ENCODE data around the gene CCNT2.
"Not testable (repeated sequence)": the region's sequence is repeated elsewhere in the genome, so short reads cannot be mapped to it uniquely, and the experiment has no call there.

Gene CCNT2

DNA sequence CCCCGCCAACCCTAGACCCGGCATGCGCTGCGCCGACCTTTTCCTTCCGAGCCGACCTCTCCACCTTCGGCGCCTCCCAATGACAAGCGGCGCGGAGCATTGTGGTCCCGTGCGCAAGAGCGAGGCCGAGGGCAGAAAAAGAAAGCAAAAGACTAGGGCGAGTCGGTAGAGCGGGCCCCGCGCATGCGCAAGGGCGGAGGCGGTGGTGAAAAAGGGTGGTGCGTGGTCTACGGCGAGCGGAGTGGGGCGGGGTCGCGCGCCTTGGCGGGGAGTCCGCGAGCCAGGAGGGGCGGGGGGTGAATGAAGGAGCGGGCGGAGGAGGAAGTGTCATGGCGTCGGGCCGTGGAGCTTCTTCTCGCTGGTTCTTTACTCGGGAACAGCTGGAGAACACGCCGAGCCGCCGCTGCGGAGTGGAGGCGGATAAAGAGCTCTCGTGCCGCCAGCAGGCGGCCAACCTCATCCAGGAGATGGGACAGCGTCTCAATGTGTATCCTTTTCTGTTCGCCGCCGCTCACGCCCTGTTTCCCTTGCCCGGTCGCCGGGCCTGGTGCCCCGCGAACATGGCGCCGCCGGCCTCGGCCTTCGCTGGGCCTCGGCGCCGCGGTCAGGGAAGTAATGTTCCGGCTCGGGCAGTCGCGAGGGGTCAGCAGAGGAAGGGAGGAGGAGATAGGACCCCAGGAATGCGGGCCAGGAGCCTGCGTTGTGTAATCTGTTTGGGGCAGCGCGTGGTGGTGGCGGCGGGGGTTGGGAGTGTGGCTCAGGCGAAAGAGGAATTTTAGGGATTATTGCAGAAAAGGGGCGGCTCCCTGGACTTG, at the start of gene CCNT2:
Gene CCNT2 (plus strand): TSS at position 297 of the 815 bp plus-strand sequence. CDS start 33 bp downstream, at position 330.
- no peaks in the 10 kb centered on the region for H3K27me3 ChIP-seq (ENCODE audit: insufficient read depth, low read length)
- H3K36me3 ChIP-seq (ENCODE audit: insufficient read depth, low read length): peaks cover 2% of the 10 kb centered on the region
- H3K4me3 ChIP-seq (ENCODE audit: low read length): peak within 1 kb of the TSS; percentile 85
- peaks cover 20% of the 10 kb centered on the region for H3K4me1 ChIP-seq (ENCODE audit: insufficient read depth, low read length)
- H2AFZ ChIP-seq (ENCODE audit: low read depth, low read length): peak within 1 kb of the TSS; percentile 98
- H3K9me3 ChIP-seq (ENCODE audit: low read length): no peaks in the 10 kb centered on the region

GRCh38 chr2:134869946-134870736, 48.5 kb upstream of the CCNT2 start:
- Histone ChIP-seq H3K9me3 (ENCODE audit: low read length) (no peaks in the 10 kb centered on the region), H3K27me3 (ENCODE audit: insufficient read depth, low read length) (no peaks in the 10 kb centered on the region), H2AFZ (ENCODE audit: low read depth, low read length) (no peak overlapping the region), H3K4me3 (ENCODE audit: low read length) (no peak overlapping the region), H3K4me1 (ENCODE audit: insufficient read depth, low read length) (peaks cover 15% of the 10 kb centered on the region), H3K36me3 (ENCODE audit: insufficient read depth, low read length) (no peaks in the 10 kb centered on the region)

- H3K27me3 ChIP-seq (ENCODE audit: insufficient read depth, low read length): no peaks in the 10 kb centered on the region
- H3K4me1 ChIP-seq (ENCODE audit: insufficient read depth, low read length): no peaks in the 10 kb centered on the region
- no peak overlapping the region for H3K4me3 ChIP-seq (ENCODE audit: low read length)
- H3K36me3 ChIP-seq (ENCODE audit: insufficient read depth, low read length): no peaks in the 10 kb centered on the region
- H2AFZ ChIP-seq (ENCODE audit: low read depth, low read length): no peak overlapping the region
- no peaks in the 10 kb centered on the region for H3K9me3 ChIP-seq (ENCODE audit: low read length)
Measured at GRCh38 chr2:134873152-134873551, 45.5 kb upstream of the CCNT2 start.

- Histone ChIP-seq H3K36me3 (ENCODE audit: insufficient read depth, low read length) (no peaks in the 10 kb centered on the region), H2AFZ (ENCODE audit: low read depth, low read length) (no peak overlapping the region), H3K27me3 (ENCODE audit: insufficient read depth, low read length) (no peaks in the 10 kb centered on the region), H3K4me3 (ENCODE audit: low read length) (no peak overlapping the region), H3K4me1 (ENCODE audit: insufficient read depth, low read length) (no peaks in the 10 kb centered on the region), H3K9me3 (ENCODE audit: low read length) (no peaks in the 10 kb centered on the region)
Measured at GRCh38 chr2:134875309-134875708, 43.3 kb upstream of the CCNT2 start.

- H3K4me3 ChIP-seq (ENCODE audit: low read length): no peak overlapping the region
- no peaks in the 10 kb centered on the region for H3K4me1 ChIP-seq (ENCODE audit: insufficient read depth, low read length)
- H3K36me3 ChIP-seq (ENCODE audit: insufficient read depth, low read length): no peaks in the 10 kb centered on the region
- no peaks in the 10 kb centered on the region for H3K9me3 ChIP-seq (ENCODE audit: low read length)
- H3K27me3 ChIP-seq (ENCODE audit: insufficient read depth, low read length): no peaks in the 10 kb centered on the region
- no peak overlapping the region for H2AFZ ChIP-seq (ENCODE audit: low read depth, low read length)
Measured at GRCh38 chr2:134882773-134883172, 35.8 kb upstream of the CCNT2 start.

DNA sequence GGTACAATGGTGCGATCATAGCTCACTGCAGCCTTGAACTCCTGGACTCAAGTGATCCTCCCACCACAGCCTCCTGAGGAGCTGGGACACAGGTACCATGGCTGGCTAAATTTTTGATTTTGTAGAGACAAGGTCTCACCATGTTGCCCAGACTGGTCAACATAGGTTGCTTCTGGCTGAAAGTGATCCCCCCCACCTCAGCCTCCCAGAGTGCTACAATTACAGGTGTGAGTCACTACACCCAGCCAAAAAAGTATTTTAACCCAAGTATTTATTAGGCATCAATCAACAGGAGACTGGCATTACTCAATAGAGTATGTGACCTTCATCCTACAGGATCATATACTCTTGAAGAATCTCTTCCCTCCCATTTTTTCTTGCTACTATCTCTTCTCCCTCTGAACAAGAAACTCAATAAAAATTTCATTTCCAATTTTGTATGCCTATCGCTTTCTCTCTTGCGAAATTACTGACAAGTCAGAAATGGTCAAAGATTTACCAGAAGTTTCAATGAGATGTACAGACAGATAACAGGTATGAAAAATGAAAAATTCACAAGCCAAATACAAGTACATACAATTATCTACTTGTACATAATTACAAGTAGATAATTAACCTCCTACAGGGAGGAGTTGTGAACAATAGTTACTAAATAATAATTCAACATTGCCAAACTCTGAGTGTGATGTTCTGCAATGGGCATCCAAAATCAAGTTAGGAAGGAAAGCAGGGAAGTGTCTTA, 34.9 kb upstream of the CCNT2 start:
- Histone ChIP-seq H3K4me1 (ENCODE audit: insufficient read depth, low read length) (no peaks in the 10 kb centered on the region), H3K9me3 (ENCODE audit: low read length) (no peaks in the 10 kb centered on the region), H3K27me3 (ENCODE audit: insufficient read depth, low read length) (no peaks in the 10 kb centered on the region), H2AFZ (ENCODE audit: low read depth, low read length) (no peak overlapping the region), H3K4me3 (ENCODE audit: low read length) (no peak overlapping the region), H3K36me3 (ENCODE audit: insufficient read depth, low read length) (no peaks in the 10 kb centered on the region)

- H2AFZ ChIP-seq (ENCODE audit: low read depth, low read length): no peak overlapping the region
- H3K27me3 ChIP-seq (ENCODE audit: insufficient read depth, low read length): no peaks in the 10 kb centered on the region
- no peaks in the 10 kb centered on the region for H3K4me1 ChIP-seq (ENCODE audit: insufficient read depth, low read length)
- H3K36me3 ChIP-seq (ENCODE audit: insufficient read depth, low read length): no peaks in the 10 kb centered on the region
- no peak overlapping the region for H3K4me3 ChIP-seq (ENCODE audit: low read length)
- no peaks in the 10 kb centered on the region for H3K9me3 ChIP-seq (ENCODE audit: low read length)
Measured at GRCh38 chr2:134884435-134884834, 34.2 kb upstream of the CCNT2 start.

DNA sequence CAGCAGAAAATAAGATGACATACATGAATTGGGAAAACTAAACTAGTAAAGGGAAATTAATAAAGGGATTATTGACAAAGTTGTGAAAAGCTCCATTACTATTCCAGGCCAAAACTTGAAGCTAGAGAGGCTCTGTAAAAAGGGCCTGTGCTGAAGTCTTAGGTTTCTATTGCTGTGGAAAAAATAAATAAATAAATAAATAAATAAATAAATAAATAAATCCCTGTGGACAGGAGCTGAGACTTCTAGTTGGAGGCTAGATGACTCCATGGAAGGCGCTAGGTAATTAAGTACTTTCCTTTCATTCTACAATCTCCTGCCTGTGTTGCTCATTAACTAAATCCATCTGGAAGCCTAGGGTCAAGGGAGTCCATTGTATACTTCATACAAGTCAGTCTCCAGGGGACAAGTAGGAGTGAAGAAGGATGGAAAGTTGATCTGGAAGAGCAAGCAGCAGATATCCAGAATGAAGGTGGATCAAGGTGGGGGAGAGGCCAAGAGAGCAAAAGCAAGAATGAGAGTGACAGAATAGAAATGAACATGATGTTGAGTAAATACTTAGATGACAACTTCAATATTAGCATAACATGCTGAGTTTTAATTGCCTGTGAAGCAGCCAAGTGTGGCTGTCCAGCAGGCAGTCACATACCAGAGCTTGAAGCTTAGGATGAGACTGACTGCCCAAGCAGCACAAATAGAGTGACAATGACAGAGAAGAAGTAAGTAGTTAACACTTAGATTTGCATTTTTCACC, 26.2 kb upstream of the CCNT2 start:
- no peak overlapping the region for H2AFZ ChIP-seq (ENCODE audit: low read depth, low read length)
- H3K36me3 ChIP-seq (ENCODE audit: insufficient read depth, low read length): no peaks in the 10 kb centered on the region
- no peaks in the 10 kb centered on the region for H3K27me3 ChIP-seq (ENCODE audit: insufficient read depth, low read length)
- no peak overlapping the region for H3K4me3 ChIP-seq (ENCODE audit: low read length)
- no peaks in the 10 kb centered on the region for H3K9me3 ChIP-seq (ENCODE audit: low read length)
- H3K4me1 ChIP-seq (ENCODE audit: insufficient read depth, low read length): no peaks in the 10 kb centered on the region

GRCh38 chr2:134897932-134898331, 20.7 kb upstream of the CCNT2 start:
- Histone ChIP-seq H3K36me3 (ENCODE audit: insufficient read depth, low read length) (no peaks in the 10 kb centered on the region), H3K4me1 (ENCODE audit: insufficient read depth, low read length) (no peaks in the 10 kb centered on the region), H3K27me3 (ENCODE audit: insufficient read depth, low read length) (no peaks in the 10 kb centered on the region), H3K4me3 (ENCODE audit: low read length) (no peak overlapping the region), H3K9me3 (ENCODE audit: low read length) (no peaks in the 10 kb centered on the region), H2AFZ (ENCODE audit: low read depth, low read length) (no peak overlapping the region)

DNA sequence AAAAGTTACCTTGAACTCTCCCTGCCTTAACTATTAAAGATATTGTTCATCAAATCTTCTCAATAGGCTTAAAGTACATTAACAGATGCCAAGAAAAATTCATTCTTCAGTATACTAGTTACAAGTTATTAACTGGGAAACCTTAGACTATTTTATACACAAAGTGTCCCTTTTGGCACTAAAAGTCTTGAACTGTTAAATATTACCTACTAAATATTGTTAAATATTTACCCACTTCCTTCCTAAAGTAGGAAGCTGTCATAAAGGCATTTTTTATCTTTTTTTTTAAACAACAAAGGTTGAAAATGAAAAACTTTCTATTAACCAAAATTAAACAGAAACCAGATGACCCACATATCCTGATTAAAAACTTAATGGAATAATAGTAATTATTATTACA, 19.4 kb upstream of the CCNT2 start:
- Histone ChIP-seq H3K4me1 (ENCODE audit: insufficient read depth, low read length) (no peaks in the 10 kb centered on the region), H3K4me3 (ENCODE audit: low read length) (no peak overlapping the region)

DNA sequence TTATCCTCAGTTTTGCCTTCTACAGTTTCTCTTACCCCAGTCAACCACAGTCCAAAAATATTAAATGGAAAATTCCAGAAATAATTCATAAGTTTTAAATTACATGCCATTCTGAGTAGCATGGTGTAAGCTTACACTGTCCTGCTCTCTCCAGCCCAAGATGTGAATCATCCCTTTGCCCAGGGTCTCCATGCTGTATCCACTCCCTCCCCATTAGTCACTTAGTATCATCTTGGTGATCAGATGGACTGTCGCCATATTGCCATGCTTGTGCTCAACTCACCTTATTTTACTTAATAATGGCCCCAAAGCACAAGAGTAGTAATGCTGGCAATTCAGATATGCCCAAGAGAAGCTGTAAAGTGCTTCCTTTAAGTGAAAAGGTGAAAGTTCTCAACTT, 18.5 kb upstream of the CCNT2 start:
- Histone ChIP-seq H3K4me3 (ENCODE audit: low read length) (no peak overlapping the region), H3K36me3 (ENCODE audit: insufficient read depth, low read length) (no peaks in the 10 kb centered on the region), H3K9me3 (ENCODE audit: low read length) (no peaks in the 10 kb centered on the region), H3K27me3 (ENCODE audit: insufficient read depth, low read length) (no peaks in the 10 kb centered on the region), H2AFZ (ENCODE audit: low read depth, low read length) (no peak overlapping the region), H3K4me1 (ENCODE audit: insufficient read depth, low read length) (no peaks in the 10 kb centered on the region)

More for the DNA sequence above, 19.4 kb upstream of the CCNT2 start:
- H3K27me3 ChIP-seq (ENCODE audit: insufficient read depth, low read length): no peaks in the 10 kb centered on the region
- no peak overlapping the region for H2AFZ ChIP-seq (ENCODE audit: low read depth, low read length)
- H3K36me3 ChIP-seq (ENCODE audit: insufficient read depth, low read length): no peaks in the 10 kb centered on the region
- no peaks in the 10 kb centered on the region for H3K9me3 ChIP-seq (ENCODE audit: low read length)

DNA sequence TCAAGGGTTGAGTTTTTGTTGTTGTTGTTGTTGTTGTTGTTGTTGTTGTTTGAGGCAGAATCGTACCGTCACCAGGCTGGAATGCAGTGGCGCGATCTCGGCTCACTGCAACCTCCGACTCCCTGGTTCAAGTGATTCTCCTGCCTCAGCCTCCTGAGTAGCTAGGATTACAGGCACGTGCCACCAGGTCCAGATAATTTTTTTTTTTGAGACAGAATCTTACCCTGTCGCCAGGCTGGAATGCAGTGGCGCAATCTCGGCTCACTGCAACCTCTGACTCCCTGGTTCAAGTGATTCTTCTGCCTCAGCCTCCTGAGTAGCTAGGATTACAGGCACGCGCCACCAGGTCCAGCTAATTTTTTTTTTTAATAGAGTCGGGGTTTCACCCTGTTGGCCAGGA, 14.9 kb upstream of the CCNT2 start:
- not testable (repeated sequence) for H3K4me3 ChIP-seq (ENCODE audit: low read length); H3K36me3 ChIP-seq (ENCODE audit: insufficient read depth, low read length); H3K9me3 ChIP-seq (ENCODE audit: low read length); H3K27me3 ChIP-seq (ENCODE audit: insufficient read depth, low read length); H2AFZ ChIP-seq (ENCODE audit: low read depth, low read length); H3K4me1 ChIP-seq (ENCODE audit: insufficient read depth, low read length)

All from neuron (in vitro differentiated cells).